Epidermal melanocyte (primary cell): ENCODE data around the gene ESPL1.

Source experiments
- DNase-seq: peaks from one replicate; pipeline ENCODE4 v3.0.0; 2011; ENCODE audit warnings: low spot score; ENCODE audit not compliant: insufficient read length

Gene ESPL1

DNA sequence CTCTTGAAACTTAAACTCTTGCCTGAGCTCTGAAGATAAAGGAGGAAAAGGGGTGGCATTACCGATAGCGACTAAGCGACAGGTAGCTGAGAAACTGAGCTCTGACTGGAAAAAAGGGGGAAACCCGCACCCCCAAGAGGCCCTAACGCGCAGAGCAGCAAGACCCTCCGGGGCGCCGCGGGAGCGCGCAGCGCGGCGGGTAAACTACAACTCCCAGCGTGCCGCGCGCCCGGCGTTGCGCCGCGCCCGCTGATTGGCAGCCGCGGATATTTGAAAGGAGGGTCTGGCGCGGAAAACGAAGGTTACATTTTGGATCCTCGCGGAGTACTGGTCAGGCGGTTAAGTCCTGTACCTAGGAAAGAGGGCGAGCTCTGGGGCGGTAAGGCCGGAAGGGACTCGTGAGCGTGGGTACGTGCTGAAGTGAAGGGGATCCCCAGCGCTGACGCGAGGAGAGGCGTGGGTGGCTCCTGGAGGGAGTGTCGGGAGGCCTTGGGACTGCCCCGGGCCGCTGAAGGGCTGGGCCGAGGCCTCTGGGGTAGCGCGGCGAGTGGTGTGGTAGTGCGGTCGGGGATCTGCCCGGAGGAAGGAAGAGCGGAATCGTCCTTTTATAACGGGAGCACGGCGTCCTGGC lies at the start of gene ESPL1:
ESPL1 (plus strand) TSS at position 301 of the 631 bp plus-strand sequence. CDS start 468 bp downstream, outside the sequence.
- DNase-seq: peak; percentile 56

DNA sequence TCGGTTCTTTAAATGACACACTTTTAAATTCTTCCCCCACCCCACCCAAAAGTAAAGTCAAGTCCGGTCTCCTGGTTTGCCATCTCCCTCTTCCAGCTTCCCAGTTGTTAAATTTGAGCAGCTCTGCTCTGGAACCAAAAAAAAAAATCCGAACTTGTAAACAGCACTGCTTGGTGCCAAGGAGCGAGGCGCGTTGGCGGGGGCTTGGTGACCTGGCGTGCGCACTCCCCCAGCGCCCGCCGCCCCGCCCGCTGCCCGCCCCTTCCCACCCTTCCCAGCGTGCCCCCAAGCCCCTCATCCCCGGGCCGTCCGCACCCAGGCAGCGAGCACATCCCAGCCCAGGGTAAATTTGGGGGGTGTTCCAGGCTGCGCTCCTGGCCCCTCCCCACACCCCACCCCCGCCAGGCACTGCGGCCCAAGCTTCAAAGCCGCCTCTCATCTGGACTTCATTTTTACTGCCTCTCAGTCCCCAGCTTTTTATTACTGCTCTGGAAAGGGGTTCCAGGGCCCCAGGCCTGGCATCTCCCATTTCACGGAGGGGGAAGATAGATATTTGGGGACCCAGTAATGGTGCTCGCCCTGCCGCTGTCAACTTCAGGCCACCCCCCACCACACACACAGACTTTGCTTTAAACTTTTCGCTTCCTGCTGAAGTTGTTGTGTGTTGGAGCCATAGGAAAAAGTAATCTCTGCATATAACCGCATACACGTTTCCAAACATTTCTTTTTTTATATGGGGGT lies 49.4 kb upstream of the ESPL1 start:
- no peak for DNase-seq

DNA sequence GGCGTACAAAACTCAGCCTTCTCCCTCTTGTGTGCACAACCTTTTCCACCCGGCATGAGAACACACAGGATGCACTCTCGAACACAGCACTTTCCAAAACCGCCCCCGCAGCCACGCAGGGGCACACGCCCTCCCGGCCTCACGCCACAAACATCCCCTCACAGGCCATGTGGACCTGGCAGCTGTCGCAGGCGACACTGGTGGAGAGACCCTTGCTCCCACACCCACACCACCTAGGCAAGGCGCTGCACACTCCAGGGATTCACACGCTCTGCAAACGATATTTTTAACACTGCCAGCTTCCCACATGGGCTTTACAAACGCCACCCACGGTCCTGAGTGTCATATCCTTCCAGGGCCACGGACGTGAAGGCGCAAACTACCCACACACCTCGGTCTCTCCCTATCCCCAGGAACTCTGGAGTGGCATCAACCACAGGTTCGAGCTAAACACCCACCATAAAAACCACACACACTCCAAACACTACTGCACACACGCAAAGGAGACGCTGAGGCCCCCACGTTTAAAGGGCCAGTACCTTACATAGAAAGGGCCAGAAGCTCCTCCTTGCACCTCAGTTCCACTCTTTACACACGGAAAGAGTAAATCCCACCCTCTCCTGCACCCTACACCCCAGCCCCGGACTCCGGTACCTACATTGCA lies 48.7 kb upstream of the ESPL1 start:
- DNase-seq: no peak

DNA sequence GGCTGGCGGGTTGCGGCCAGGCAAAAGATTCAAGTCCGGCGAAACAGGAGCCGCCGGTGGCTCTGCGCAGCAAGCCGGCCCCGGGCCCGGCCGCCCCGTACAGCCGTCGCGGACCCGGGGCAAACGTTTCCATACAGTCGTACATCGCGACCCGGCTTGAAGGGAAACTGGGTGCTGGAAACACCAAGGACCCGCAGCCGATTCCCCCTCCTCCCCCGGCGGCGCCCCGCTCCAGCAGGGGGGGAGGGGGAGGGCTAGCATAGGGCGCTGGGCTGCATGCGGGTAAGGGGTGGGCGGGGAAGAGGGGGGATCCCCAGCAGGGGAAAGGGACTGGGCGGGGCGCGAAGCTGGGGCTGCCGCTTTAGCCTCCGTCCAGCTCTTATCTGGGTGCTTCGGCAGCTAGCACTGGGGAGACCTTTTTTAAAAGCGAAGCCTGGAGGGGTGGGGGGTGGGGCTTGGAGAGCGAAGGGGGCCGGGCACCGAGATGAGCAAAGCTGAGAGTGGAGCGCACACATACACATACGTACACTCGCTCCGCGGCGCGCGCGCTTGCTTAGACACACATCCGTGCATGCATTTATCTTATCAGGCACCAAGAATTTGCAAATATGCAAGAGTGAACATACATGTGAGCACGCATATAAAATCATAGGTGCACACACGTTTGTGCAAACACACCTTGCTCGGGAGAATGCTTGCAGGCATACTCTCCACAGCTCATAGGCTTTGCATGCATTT lies 48.0 kb upstream of the ESPL1 start:
- no peak for DNase-seq

DNA sequence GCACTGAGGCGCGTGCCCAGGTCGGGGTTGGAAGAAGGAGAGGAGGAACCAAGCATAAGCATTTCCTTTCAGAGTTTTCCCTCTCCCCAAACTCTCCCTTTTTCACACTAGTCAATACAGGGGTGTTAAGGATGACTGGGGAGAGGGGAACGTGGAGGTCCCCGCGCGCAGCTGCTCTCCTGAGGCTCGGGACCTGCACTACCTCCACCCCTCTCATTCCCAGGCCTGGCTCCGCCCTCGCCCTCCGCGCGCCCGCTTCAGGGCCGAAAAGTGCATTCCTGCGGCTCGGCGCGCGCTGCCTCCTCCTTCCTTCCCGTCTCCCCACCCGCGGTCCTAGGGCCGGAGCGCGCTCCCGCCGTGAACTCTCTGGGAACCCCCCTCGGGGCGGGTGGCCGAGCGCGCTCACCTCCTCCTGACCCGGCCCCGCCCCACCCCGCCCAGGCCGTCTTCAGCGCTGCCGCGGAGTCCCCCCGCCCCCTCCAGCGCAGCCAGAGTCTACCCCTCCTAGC lies 47.4 kb upstream of the ESPL1 start:
- peak; percentile 97 for DNase-seq

DNA sequence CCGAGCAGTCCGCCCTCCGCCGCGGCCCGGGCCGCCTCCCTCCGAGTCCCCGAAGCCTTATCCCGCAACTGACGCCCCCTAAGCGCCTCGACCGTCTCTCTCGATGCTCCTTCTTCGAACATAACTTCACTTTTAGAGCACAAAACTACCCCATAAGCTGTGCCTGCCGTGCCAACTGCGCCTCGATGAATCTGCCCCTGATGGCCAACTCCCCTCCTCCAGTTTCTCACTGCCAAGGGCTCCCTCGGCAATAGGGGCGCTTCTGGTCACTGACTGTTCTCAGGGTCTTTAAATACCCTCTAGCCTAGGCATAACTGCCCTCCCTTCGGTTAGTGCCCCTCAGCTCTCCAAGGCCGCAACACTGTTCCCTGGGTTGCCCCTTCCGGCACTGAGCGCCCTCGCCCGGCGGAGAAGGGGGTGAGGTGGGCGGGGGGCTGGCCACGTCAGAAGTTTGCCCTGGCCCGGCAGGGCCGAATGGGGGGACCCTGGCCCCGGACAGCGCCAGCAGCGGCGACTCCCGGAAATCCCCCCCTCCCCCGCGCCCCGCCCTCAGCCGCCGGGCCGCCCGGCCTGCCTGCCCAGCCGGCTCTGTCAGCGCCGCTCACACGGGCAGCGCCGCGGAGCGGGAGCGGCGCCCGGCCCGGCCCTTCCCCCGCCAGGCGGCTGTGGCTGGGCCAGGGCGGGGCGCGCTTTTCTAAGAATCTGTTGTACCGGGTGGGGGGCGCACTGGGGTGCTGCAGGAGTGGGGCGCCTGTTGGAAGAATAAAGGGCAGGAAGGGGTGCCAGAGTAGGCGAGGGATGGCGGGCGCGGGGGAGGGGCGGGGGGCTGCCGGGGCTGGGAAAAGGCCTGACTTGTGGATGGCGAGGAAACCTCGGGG lies 46.7 kb upstream of the ESPL1 start:
- no peak for DNase-seq

DNA sequence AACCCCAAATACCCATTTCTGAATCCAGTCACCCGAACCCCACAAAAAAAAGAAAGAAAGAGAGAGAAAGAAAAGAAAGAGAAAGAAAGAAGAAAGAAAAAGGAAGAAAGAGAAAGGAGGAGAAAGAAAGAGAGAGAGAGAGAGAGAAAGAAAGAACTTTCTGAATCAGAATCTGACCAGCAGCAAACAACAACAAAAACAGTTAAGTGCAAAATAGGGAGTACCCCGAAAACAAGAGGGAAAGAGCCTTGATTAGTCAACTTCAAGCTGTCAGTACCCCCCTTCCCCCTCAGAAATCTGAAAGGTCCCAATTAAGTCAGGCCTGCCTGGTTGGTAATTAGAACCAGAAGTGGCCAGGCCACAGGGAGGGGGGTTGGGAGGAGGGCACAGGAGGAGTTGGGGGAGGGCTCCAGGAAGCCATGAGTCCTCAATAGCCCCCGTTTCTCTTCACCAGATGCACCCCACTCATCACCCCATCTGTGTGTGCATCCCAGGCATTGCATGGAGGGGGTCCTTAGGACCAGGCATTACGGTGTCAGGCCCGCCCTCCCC lies 45.9 kb upstream of the ESPL1 start:
- no peak for DNase-seq

DNA sequence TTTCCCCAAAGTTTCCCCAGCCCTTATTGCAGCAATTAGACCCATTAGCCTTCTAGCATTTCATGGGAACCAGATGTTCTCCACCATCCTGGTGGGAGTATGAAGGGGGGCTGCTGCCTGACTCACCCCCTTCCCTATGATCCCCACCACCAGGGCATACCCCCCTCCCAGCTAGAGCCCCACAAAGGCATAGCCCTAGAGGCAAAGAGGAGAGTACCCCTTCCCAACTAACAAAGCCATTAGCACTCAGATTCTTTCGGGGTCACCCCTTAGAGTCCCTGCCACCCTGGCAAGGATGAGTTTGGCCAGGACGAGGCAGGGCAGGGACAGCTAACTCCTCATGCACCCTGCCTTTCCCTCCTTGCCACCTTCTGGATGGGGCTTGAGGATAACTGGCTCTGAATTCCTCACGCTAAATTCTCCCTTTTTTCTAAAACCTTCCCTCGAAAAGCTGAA lies 45.3 kb upstream of the ESPL1 start:
- no peak for DNase-seq

DNA sequence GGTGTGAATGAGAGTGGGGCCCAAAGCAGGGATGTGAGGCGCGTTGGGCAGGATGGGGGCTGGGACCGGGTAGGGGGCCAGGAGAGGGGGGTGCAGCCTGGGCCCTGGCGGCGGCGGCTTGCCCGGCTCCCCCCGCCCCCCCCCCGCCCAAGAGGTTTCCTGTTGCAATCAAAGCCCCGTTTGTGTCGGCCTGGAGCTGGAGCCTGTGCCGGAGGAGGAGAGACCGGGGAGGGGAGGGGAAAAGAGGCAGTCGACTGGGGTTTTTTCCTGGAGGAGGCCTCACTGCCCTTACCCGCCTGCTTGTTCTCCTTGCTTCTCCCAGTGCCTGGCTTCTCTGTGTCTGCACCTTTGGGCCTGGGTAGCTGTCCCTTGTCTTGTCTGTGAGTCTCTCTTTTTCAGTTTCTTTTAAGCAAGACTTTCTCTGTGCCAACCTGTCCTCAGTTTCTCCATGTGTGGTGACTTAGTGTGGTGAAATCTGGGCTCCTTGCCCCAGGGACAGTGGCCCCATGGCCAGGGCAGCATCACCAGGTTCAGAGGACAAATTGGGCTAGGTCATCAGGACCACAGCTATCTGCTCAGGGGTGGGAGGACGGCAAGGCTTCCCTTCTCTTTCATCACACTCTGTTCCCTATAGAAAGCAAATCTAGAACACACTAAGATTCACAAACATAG lies 44.6 kb upstream of the ESPL1 start:
- peak; percentile 90 for DNase-seq

DNA sequence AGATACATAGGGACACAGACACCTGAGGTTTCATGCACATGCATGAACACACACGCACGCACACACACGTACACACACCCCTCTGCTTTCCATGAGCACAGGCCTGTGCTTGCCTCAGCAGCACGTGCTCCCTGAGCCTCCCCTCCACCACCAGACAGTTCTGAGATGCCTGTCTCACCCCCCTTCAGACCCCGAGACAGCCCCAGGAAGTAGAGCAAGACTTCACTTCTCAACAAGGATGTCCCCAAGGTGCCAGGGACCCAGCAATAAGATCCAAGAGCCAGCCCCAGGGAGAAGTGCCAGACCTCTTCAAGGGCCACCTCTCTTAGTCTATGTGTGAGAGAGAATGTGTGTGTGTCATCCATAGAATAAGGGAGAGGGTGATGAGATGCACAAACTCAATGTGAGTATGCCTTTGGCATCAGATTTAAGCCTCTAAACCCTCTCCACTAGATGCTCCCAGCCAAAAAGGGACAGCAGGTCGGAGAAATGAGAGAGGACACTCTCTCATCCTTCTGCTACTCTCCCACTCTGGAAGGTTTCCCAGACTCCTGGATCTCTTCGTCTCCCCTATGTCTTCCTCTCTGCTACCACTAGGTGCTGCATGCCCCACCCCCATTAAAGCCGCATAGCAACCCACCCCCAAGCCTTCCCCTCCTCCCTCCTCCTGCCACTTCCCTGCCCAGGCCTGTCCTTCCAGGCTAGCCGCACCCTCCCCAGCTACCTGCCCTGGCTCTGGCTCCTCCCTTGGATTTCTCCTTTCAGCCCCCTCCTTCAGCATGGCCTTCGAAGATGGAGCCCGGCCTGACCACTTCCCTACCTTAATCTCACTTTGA lies 43.8 kb upstream of the ESPL1 start:
- DNase-seq: no peak

DNA sequence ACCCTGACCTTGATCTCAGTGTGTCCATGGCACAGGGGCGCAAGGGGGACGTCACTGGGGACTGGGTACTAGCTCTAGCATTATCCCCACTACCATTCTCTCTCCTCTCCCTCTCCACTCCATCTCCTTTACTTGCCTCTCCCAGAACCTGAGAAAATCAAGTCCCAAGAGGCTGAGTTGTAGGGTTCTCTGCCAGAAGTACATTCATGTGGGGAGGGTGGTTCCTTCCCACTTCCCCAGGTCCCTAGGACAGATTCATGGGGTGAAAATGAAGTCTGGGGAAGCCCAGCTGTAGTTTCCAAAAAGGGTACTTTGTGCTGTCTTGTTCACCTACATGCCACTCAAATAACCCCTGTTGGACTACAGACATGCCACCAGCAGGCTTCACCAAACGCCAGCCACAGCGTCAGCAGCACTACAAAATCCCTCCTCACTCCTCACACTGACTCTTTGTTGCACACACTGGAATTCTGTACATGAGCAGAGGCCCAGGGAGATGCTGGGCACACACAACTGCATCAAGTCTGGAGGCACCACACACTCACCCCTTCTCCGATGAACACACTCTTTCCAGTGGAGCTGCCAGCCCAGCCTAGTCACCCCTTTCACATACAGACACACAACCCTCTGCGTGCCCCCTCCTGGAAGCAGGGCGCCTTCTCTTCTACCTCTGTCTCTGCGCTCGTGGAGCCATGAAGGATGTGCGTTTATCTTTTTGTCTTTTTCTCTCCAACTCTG lies 43.0 kb upstream of the ESPL1 start:
- DNase-seq: no peak

DNA sequence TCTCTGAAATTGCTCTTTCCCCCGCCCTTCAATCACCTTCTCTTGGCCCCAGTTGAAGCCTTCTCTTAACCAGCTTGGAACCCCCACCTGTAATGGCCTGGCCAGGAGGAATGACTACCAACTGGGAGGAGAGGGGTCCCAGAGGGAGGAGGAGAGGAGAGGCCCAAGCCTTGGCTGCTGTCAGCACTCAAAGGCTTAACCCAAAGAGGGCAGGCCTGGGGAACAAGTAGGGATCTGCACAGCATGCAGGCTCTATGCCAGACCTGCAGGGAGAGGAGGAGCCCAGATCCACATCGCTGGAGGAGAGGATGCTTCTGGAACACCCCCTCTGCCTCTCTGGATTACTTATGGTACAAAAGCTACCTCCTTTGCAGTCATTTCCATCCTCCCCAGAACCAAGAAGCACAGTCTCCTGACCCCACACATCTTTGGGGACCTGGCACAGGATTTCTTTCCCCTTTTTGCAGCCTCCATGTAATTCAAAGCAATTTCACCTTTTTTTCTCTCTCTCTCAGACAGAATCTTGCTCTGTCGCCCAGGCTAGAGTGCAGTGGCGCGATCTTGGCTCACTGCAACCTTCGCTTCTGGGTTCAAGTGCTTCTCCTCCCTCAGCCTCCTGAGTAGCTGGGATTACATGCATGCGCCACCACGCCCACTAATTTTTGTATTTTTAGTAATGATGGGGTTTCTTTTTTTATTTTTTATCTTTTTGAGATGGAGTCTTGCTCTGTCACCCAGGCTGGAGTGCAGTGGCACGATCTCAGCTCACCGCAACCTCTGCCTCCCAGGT lies 42.3 kb upstream of the ESPL1 start:
- no peak for DNase-seq

DNA sequence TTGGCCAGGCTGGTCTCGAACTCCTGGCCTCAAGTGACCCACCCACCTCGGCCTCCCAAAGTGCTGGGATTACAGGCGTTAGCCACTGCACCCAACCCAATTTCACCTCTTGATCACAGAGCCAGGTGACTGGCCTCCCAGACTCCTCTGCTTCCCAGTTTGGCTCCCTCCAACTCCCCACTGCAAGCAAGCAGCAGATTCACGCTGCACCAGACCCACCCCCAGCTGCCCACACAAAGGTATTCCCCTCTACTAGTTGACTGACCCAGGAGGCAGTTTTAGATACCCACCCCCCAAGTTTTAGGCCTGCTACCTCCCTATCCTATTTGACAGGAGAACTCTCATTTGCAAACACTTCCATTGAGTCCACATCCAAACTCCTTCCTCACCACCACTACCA lies 41.3 kb upstream of the ESPL1 start:
- no peak for DNase-seq

DNA sequence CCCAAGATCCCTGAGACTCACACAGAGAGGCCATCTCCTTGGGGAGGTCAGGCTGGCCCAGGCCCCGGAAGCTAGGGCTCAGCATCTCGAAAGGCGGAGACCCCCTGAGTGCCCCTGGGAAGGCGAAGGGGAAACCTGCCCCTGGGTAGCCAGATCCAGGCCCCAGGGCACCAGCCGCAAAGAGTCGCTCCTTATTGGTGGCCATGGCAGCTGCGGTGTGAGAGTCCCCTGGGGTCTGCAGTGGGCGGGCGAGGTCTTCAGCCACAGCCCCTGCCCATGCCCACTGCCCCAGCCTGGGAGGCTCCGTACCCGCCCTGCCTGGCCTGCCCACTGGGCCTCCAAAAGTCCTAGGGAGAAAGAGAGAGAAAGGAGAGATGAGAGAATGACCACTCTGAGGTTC lies 40.8 kb upstream of the ESPL1 start:
- no peak for DNase-seq

DNA sequence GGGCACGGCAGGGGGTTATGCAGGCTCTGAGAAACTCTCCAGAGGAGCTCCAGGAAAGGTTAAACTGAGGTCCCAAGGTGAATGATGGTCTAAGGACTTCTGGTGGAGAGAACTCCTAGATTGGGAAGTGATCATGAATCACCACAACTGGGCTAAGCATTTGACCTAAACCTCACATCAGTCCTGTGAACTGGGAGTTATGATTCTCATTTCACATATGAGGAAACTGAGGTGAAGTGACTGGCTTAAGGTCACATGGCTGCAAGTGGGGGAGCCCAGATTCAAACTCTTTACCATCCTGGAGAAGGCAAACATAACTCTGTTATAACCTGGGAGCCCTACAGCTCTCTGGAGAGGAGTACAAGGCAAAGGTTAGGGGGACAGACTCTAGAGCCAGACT lies 40.3 kb upstream of the ESPL1 start:
- DNase-seq: no peak

DNA sequence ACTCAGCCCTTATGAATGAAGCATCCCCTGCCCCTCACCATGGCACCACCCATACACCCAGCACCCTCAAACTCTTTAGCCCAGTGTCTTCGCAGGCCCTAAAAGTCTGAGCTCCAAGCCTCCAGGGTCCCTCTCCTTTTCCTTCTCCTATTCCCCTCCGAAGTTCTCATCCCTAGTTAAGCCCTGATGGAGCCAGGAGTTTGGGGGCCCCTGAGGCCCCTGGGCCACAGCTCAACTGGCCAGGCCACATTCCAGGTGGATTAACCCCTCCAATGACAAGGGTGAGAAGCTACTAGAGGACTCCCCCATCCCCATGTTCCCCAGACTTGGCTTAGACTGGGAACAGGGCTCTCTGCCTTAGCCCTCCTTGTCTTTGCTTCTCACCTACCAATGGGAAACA lies 38.6 kb upstream of the ESPL1 start:
- DNase-seq: no peak

DNA sequence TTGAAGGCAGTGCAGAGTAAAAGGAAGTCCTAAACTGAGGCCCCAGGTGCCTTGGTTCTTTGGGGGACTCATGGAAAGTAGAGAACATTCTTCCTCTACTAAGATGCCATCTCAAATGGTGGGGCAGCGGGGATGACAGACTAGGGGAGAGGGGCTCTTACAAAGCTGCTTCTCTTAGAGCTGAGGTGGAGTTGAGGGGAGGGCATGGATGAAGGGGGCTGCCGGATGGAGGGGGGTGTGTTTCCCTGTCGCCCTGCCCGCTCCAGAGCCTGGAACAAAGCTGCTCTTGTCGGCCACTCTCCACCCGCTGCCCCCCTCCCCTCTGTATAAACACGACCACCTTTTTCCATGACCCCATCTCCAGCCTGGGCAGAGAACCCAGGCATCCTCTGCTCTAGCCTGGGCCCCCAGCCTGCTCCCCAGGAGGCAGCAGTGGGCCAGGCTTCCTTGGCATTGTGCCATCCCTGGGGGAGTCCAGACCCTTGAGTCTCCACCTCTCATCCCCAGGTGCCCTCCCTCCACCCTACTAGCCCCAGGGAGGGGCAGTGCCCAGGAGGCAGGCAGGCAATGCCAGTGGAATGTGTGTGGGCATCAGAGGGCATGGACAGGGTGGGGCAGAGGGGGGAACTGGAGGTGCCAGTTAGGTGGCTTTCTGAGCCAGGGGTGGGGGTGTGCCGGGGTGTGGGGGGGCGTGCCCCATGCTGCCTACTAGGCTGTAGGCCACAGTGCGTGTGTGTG lies 37.8 kb upstream of the ESPL1 start:
- no peak for DNase-seq
